Measurements from ENCODE around the gene TKT. TPM values are rescaled to one million over a fixed set of nuclear protein-coding genes. Genes with fewer than 3 reads are reported as not detected.

Gene TKT
- total RNA-seq, 1 experiment from 2014 or later: 650 TPM

- H3K79me1 ChIP-seq (ENCODE audit: insufficient read depth, low read depth, low read length, poor library complexity, severe bottlenecking): no peaks in the 10 kb centered on the region
- no peak for TF ChIP-seq CTCF (conservative IDR thresholded peaks at IDR 0.05)
- no peak for DNase-seq
- H3K4me1 ChIP-seq (ENCODE audit: insufficient read depth, low read length): no peaks in the 10 kb centered on the region; the same call in 1 of the 2 replicates
- no peaks in the 10 kb centered on the region for H3K9me3 ChIP-seq (ENCODE audit: control insufficient read depth, low read depth, low read length)
- H2BK5ac ChIP-seq (ENCODE audit: insufficient read length, low read length): no peak overlapping the region
- no peak overlapping the region for H3K27ac ChIP-seq (ENCODE audit: insufficient read length, low read depth, low read length)
- no peaks in the 10 kb centered on the region for H3K79me2 ChIP-seq (ENCODE audit: insufficient read depth, low read length)
- no peak overlapping the region for H2AFZ ChIP-seq (ENCODE audit: low read length)
- H3K36me3 Mint-ChIP-seq (ENCODE audit: insufficient read depth in 1 of 3, low read depth in 3 of 3): peaks cover 2 to 15% (median 7%) of the 10 kb centered on the region in 3 experiments; a peak in 6 of 7 replicates
- H3T11ph ChIP-seq (ENCODE audit: low read length): no peak overlapping the region
- H2BK20ac ChIP-seq (ENCODE audit: low read depth, low read length, poor library complexity, severe bottlenecking): no peak overlapping the region
- H3K4ac ChIP-seq (ENCODE audit: low read depth, low read length): no peak overlapping the region
- no peak overlapping the region for H3K27ac Mint-ChIP-seq
- no peak overlapping the region for H4K8ac ChIP-seq (replicated peaks; ENCODE audit: insufficient read length, low read depth, low read length)
- no peak overlapping the region for H3K18ac ChIP-seq (ENCODE audit: insufficient read length, low read depth, low read length)
- H2BK12ac ChIP-seq (ENCODE audit: insufficient read length, low read depth, low read length): no peak overlapping the region
- no peak overlapping the region for H3K23ac ChIP-seq (ENCODE audit: insufficient read length, low read depth, low read length)
- H3K4me1 Mint-ChIP-seq: peaks cover 17 to 31% of the 10 kb centered on the region in 2 experiments
- H4K5ac ChIP-seq (ENCODE audit: insufficient read length, low read depth, low read length): no peak overlapping the region
- H4K20me1 ChIP-seq (ENCODE audit: control insufficient read depth, insufficient read depth, insufficient read length): no peaks in the 10 kb centered on the region
- H3K4me3 Mint-ChIP-seq: no peak overlapping the region; a peak in 1 of 5 replicates
- no peak overlapping the region for H2AK5ac ChIP-seq (ENCODE audit: insufficient read length, low read length)
- H3K9ac ChIP-seq (ENCODE audit: extremely low read depth, insufficient read length, low read length): no peak overlapping the region
- H3K56ac ChIP-seq (ENCODE audit: insufficient read length, low read depth, low read length): no peak overlapping the region
- H2BK15ac ChIP-seq (ENCODE audit: low read depth, low read length): no peak overlapping the region
- H3K14ac ChIP-seq (ENCODE audit: insufficient read depth, low read length): no peak overlapping the region
- peaks cover 4% of the 10 kb centered on the region for H3K27me3 Mint-ChIP-seq (ENCODE audit: low read depth)
- H3K27me3 ChIP-seq (ENCODE audit: insufficient read depth, low read length): no peaks in the 10 kb centered on the region
- H3K4me2 ChIP-seq (ENCODE audit: insufficient read depth, insufficient read length, low read length): no peak overlapping the region
- H4K91ac ChIP-seq (ENCODE audit: insufficient read length, low read depth, low read length): no peak overlapping the region
- no peak overlapping the region for H2BK120ac ChIP-seq (ENCODE audit: low read depth, low read length, poor library complexity, severe bottlenecking)
- WGBS (ENCODE audit: extremely low coverage, insufficient read length, low lambda C conversion rate): no CpG with 5 or more reads among the region's 10 CpGs
- no peaks in the 10 kb centered on the region for H3K23me2 ChIP-seq (ENCODE audit: insufficient read length, low read depth, low read length, poor library complexity, severe bottlenecking)
- H3K9me3 Mint-ChIP-seq: no peaks in the 10 kb centered on the region
Measured at GRCh38 chr3:53195066-53195450, 60.8 kb downstream of the TKT start.
